H1 (cell line): ENCODE data around the gene TRIM65. TPM values are rescaled to one million over a fixed set of nuclear protein-coding genes. Genes with fewer than 3 reads are reported as not detected.

Source experiments
- CTCF ChIA-PET: fragments of 300-600 bp; sonication (Branson Sonifier 250); formaldehyde crosslinking; loops from one replicate; lab custom pipeline; 2021; ENCODE audit not compliant: partially characterized antibody; lab: Charles Lee
- POLR2A ChIA-PET: fragments of 300-600 bp; sonication (Branson Sonifier 250); formaldehyde crosslinking; loops from one replicate; lab custom pipeline; 2021; ENCODE audit warnings: inconsistent platforms; ENCODE audit not compliant: partially characterized antibody; lab: Charles Lee
- DNase-seq, 2 experiments: peaks; one replicate each; pipeline versions ENCODE4 v3.0.0 to v3.0.0-alpha.2; 2010 to 2022; ENCODE audit warnings: low spot score in 2 of 2, low read depth in 1 of 2, mixed read lengths in 1 of 2
- FAIRE-seq: peaks from 2 replicates; lab custom pipeline; 2011; peaks lifted over from hg19 to GRCh38; lab: Jason Lieb, UNC
- H2AFZ ChIP-seq: 2 replicates; pipeline ENCODE4 v1.8.1; 2012; ENCODE audit warnings: low read length, inconsistent platforms
- H2AK5ac ChIP-seq: 2 replicates; pipeline ENCODE4 v1.6.1; 2013; ENCODE audit warnings: low read depth, low read length
- H2BK120ac ChIP-seq: replicated peaks from 2 replicates; pipeline ENCODE3; 2013; ENCODE audit warnings: low read depth, low read length, inconsistent platforms
- H2BK12ac ChIP-seq: 2 replicates; pipeline ENCODE4 v1.6.1; 2013; ENCODE audit warnings: low read depth, low read length
- H2BK15ac ChIP-seq: 2 replicates; pipeline ENCODE4 v1.6.1; 2013; ENCODE audit warnings: low read length
- H2BK20ac ChIP-seq: 2 replicates; pipeline ENCODE4 v1.6.1; 2013; ENCODE audit warnings: low read length
- H2BK5ac ChIP-seq: 2 replicates; pipeline ENCODE4 v1.6.1; 2013; ENCODE audit warnings: low read depth, low read length
- H3K14ac ChIP-seq: 2 replicates; pipeline ENCODE4 v1.6.1; 2013; ENCODE audit warnings: inconsistent platforms; ENCODE audit not compliant: insufficient read length
- H3K18ac ChIP-seq: 2 replicates; pipeline ENCODE4 v1.6.1; 2013; ENCODE audit warnings: low read length; ENCODE audit errors: extremely low read depth
- H3K23ac ChIP-seq: 2 replicates; pipeline ENCODE4 v1.6.1; 2013; ENCODE audit warnings: inconsistent platforms; ENCODE audit not compliant: insufficient read length
- H3K23me2 ChIP-seq: 2 replicates; pipeline ENCODE4 v1.6.1; 2013; ENCODE audit warnings: low read depth, low read length
- H3K27ac ChIP-seq: 2 replicates; pipeline ENCODE4 v1.6.1; 2011; ENCODE audit warnings: low read depth, low read length, inconsistent platforms
- H3K27me3 ChIP-seq, 4 experiments: replicated peaks in 1 of 4; 1 replicate in 1 of 4; 2 replicates in 3 of 4; pipeline versions ENCODE4 v1.6.1 to v1.8.1; 2011 to 2013; ENCODE audit warnings: low read length in 3 of 4, mild to moderate bottlenecking in 3 of 4, inconsistent platforms in 2 of 4, mixed read lengths in 2 of 4, moderate library complexity in 1 of 4; ENCODE audit not compliant: control insufficient read depth in 3 of 4, insufficient read depth in 3 of 4; ENCODE audit errors: extremely low read depth in 1 of 4
- H3K36me3 ChIP-seq, 4 experiments: 2 replicates each; pipeline versions ENCODE4 v1.6.1 to v1.8.1; 2011 to 2013; ENCODE audit warnings: mild to moderate bottlenecking in 4 of 4, low read length in 3 of 4, moderate library complexity in 2 of 4, control low read depth in 1 of 4, inconsistent platforms in 1 of 4; ENCODE audit not compliant: insufficient read depth in 4 of 4, control insufficient read depth in 2 of 4
- H3K4ac ChIP-seq: replicated peaks from 2 replicates; pipeline ENCODE3; 2013; ENCODE audit warnings: low read length, low read depth, mixed read lengths, inconsistent platforms; ENCODE audit not compliant: insufficient read length
- H3K4me1 ChIP-seq, 4 experiments: replicated peaks in 1 of 4; 1 replicate in 1 of 4; 2 replicates in 3 of 4; pipeline versions ENCODE4 v1.6.1 to v1.8.1; 2011 to 2013; ENCODE audit warnings: low read length in 3 of 4, inconsistent platforms in 2 of 4, mixed read lengths in 1 of 4; ENCODE audit not compliant: insufficient read depth in 4 of 4, control insufficient read depth in 3 of 4
- H3K4me2 ChIP-seq, 2 experiments: 2 replicates each; pipeline versions ENCODE4 v1.6.1 to v1.8.1; 2011 to 2013; ENCODE audit warnings: low read depth in 2 of 2, low read length in 2 of 2, control low read depth in 1 of 2, inconsistent platforms in 1 of 2, mild to moderate bottlenecking in 1 of 2; ENCODE audit not compliant: insufficient read depth in 1 of 2
- H3K4me3 ChIP-seq, 4 experiments: fragments of 200-600, 300-600 bp in 1 of 4; sonication (generic), shearing (Covaris generic), sonication (Bioruptor Twin) in 1 of 4; 2 replicates each; pipeline versions ENCODE4 v1.5.1 to v1.8.1; 2011 to 2016; ENCODE audit warnings: low read length in 4 of 4, low read depth in 3 of 4, control low read depth in 2 of 4, inconsistent platforms in 2 of 4, mild to moderate bottlenecking in 2 of 4, mixed read lengths in 1 of 4, moderate library complexity in 1 of 4; ENCODE audit not compliant: insufficient read depth in 2 of 4; ENCODE audit errors: extremely low read depth in 1 of 4
- H3K56ac ChIP-seq: replicated peaks from 2 replicates; pipeline ENCODE3; 2013; ENCODE audit warnings: low read depth, mild to moderate bottlenecking, mixed read lengths, low read length, inconsistent platforms; ENCODE audit not compliant: insufficient read length
- H3K79me1 ChIP-seq: 2 replicates; pipeline ENCODE4 v1.6.1; 2013; ENCODE audit warnings: low read depth, low read length, control low read depth
- H3K79me2 ChIP-seq, 2 experiments: 2 replicates each; pipeline versions ENCODE4 v1.6.1 to v1.8.1; 2012 to 2013; ENCODE audit warnings: low read length in 2 of 2, mild to moderate bottlenecking in 2 of 2, inconsistent platforms in 1 of 2; ENCODE audit not compliant: insufficient read depth in 2 of 2, control insufficient read depth in 1 of 2
- H3K9ac ChIP-seq, 4 experiments: replicated peaks in 1 of 4; 1 replicate in 1 of 4; 2 replicates in 3 of 4; pipeline versions ENCODE4 v1.6.1 to v1.8.1; 2011 to 2013; ENCODE audit warnings: low read depth in 3 of 4, low read length in 3 of 4, control low read depth in 2 of 4, mild to moderate bottlenecking in 2 of 4, moderate library complexity in 2 of 4, inconsistent platforms in 1 of 4; ENCODE audit errors: extremely low read depth in 1 of 4
- H3K9me3 ChIP-seq, 2 experiments: 2 replicates each; pipeline versions ENCODE4 v1.6.1 to v1.8.1; 2012 to 2013; ENCODE audit warnings: mild to moderate bottlenecking in 2 of 2, moderate library complexity in 2 of 2, control low read depth in 1 of 2, inconsistent platforms in 1 of 2, low read depth in 1 of 2, low read length in 1 of 2, mixed read lengths in 1 of 2; ENCODE audit not compliant: insufficient read depth in 2 of 2
- H4K20me1 ChIP-seq, 2 experiments: replicated peaks in 1 of 2; 2 replicates each; pipeline versions ENCODE3 to v1.8.1; 2011 to 2013; ENCODE audit warnings: inconsistent platforms in 2 of 2, low read length in 2 of 2, mild to moderate bottlenecking in 1 of 2; ENCODE audit not compliant: insufficient read depth in 2 of 2, control insufficient read depth in 1 of 2
- H4K5ac ChIP-seq: 2 replicates; pipeline ENCODE4 v1.6.1; 2013; ENCODE audit warnings: low read length, low read depth, mixed read lengths, inconsistent platforms; ENCODE audit not compliant: insufficient read length
- H4K8ac ChIP-seq: 2 replicates; pipeline ENCODE4 v1.8.0; 2013; ENCODE audit warnings: mild to moderate bottlenecking, moderate library complexity, low read length, inconsistent platforms; ENCODE audit not compliant: insufficient read depth; ENCODE audit errors: extremely low read depth
- H4K91ac ChIP-seq: replicated peaks from 2 replicates; pipeline ENCODE3; 2013; ENCODE audit warnings: low read length, mixed read lengths, inconsistent platforms; ENCODE audit not compliant: insufficient read length
- BRCA1 ChIP-seq: IDR thresholded peaks from 2 replicates; pipeline ENCODE4 v1.6.1; 2012; ENCODE audit warnings: low read depth, low read length, improper control_type of control experiment
- CREB1 ChIP-seq: IDR thresholded peaks from 2 replicates; pipeline ENCODE4 v1.6.1; 2012; ENCODE audit warnings: inconsistent platforms
- EZH2 ChIP-seq: fragments of 200-600 bp; sonication (generic); IDR thresholded peaks from 2 replicates; pipeline ENCODE4 v1.7.1; 2012; ENCODE audit warnings: low read depth, mild to moderate bottlenecking, moderate library complexity, low read length, inconsistent platforms; ENCODE audit not compliant: severe bottlenecking
- SAP30 ChIP-seq: fragments of 300-600 bp; sonication (generic); IDR thresholded peaks from 2 replicates; pipeline ENCODE4 v1.7.1; 2012; ENCODE audit warnings: low read length, moderate library complexity, mild to moderate bottlenecking, inconsistent platforms; ENCODE audit not compliant: insufficient read depth, insufficient replicate concordance
- SIN3A ChIP-seq, 2 experiments: IDR thresholded peaks in 1 of 2; conservative IDR thresholded peaks in 1 of 2; 2 replicates each; pipeline ENCODE4 v1.6.1; 2011 to 2012; ENCODE audit warnings: low read length in 2 of 2, improper control_type of control experiment in 1 of 2, low read depth in 1 of 2, mild to moderate bottlenecking in 1 of 2
- TAF1 ChIP-seq: IDR thresholded peaks from 2 replicates; pipeline ENCODE4 v1.6.1; 2011; ENCODE audit warnings: mild to moderate bottlenecking, low read depth, low read length
- WGBS, 2 experiments: shearing (Covaris generic) in 1 of 2; methylation state at CpG; one replicate each; pipeline versions ENCODE4 v1.1.6 to v1.1.7; 2013 to 2015; ENCODE audit warnings: low lambda C conversion rate in 2 of 2, mixed read lengths in 2 of 2, inconsistent platforms in 1 of 2, low coverage in 1 of 2, missing lambda C conversion rate in 1 of 2; ENCODE audit not compliant: insufficient replicate concordance in 2 of 2, insufficient coverage in 1 of 2, insufficient read length in 1 of 2; ENCODE audit errors: extremely low coverage in 1 of 2, missing lambda C conversion rate in 1 of 2; 5-methylcytosine and 5-hydroxymethylcytosine counted together
- polyA plus RNA-seq, 7 experiments: library from polyadenylated mRNA; depleted of rRNA in 3 of 7; stranded (reverse) in 5 of 7; unstranded in 2 of 7; fragments of >200 nt in 5 of 7; fragments of 200-250 nt in 2 of 7; gene quantifications; 1 replicate in 5 of 7; 2 replicates in 1 of 7; 4 replicates in 1 of 7; pipeline versions ENCODE4 v1.2.1 to v1.2.3, GENCODE V29; 2011 to 2013; ENCODE audit warnings: missing spikeins in 2 of 7, mixed read lengths in 2 of 7
- total RNA-seq: library from RNA; stranded (reverse); fragmentation: NEBNext Ultra II Directional; extraction: Animal tissue kit (Norgen Biotek cat#: 25700); gene quantifications from 2 replicates; pipeline ENCODE4 v1.2.1, GENCODE V29; 2021

Gene TRIM65
- total and polyA plus RNA-seq, 2 of the 8 experiments (the other 6 are each of a cell fraction or from before 2014, with no cell fraction given), result 21.2 to 48.6 TPM

DNA sequence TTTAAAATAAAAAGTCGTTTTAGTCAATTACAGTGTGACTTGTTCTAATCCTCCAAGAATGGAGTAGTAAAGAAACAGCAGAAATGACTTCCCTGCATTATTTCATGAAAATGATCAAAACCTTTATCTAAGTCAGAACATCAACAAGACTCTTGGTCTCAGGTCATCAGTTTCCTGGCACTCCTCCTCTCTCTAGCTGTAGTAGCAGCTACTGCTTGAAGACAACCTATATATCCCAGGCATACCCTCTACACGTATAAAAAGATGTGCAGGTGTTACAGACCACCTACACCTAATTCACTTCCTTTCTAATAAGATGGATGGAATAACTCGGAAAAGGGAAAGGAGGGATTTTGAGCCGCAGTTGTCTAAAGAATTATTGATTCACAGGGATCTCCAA lies 45.7 kb upstream of the TRIM65 start:
- no peak overlapping the region for H3K14ac ChIP-seq
- H2BK120ac ChIP-seq, result no peak overlapping the region
- no peaks in the 10 kb centered on the region for H3K79me1 ChIP-seq
- no peak overlapping the region for H3K4ac ChIP-seq
- no peaks in the 10 kb centered on the region for H3K27me3 ChIP-seq
- no peak overlapping the region for H3K9ac ChIP-seq
- no peaks in the 10 kb centered on the region for H3K9me3 ChIP-seq
- TF ChIP-seq BRCA1 (no peak), CREB1 (no peak), EZH2 (no peak), SAP30 (no peak), TAF1 (no peak), SIN3A (conservative IDR thresholded peaks at IDR 0.05 in 1 of 2, IDR thresholded peaks at IDR 0.05 in 1 of 2; ENCODE audit: low read depth in 1 of 2, low read length in 2 of 2) (no peak)
- POLR2A ChIA-PET, result interaction anchor here (2.7 kb wide), 1 partner anchor 56 kb away, joined by 8 read pairs; no protein-coding TSS in a partner anchor
- H3K18ac ChIP-seq, result no peak overlapping the region
- no peaks in the 10 kb centered on the region for H3K79me2 ChIP-seq
- no peak overlapping the region for H3K4me3 ChIP-seq
- no peak overlapping the region for H2AK5ac ChIP-seq
- 87% methylated on average over 4 of the region's 4 CpGs; no CpG with 5 or more reads in 1 of the 2 experiments for WGBS, 2 experiments
- H3K4me2 ChIP-seq, result no peak overlapping the region
- no peak overlapping the region for H2BK20ac ChIP-seq
- H4K5ac ChIP-seq, result no peak overlapping the region
- H3K23ac ChIP-seq, result no peak overlapping the region
- peaks cover 4% of the 10 kb centered on the region; the same call in 1 of the 2 replicates for H3K23me2 ChIP-seq
- no peak for DNase-seq
- no peak overlapping the region for H3K27ac ChIP-seq
- H3K36me3 ChIP-seq, result peaks cover 0 to 19% (median 3%) of the 10 kb centered on the region in 4 experiments; a peak in 4 of 8 replicates
- H2AFZ ChIP-seq, result no peak overlapping the region
- no peak for FAIRE-seq
- no peak overlapping the region for H4K91ac ChIP-seq
- no peak overlapping the region for H2BK5ac ChIP-seq
- no peak overlapping the region for H2BK12ac ChIP-seq
- no peak overlapping the region for H3K56ac ChIP-seq
- CTCF ChIA-PET, result interaction anchor here (0.9 to 1.8 kb wide), 2 partner anchors 10 to 13 kb away, joined by 4 to 6 read pairs; no protein-coding TSS in a partner anchor
- no peak overlapping the region for H4K8ac ChIP-seq
- H4K20me1 ChIP-seq, result no peaks in the 10 kb centered on the region
- no peak overlapping the region for H2BK15ac ChIP-seq
- peaks cover 0 to 3% (median 2%) of the 10 kb centered on the region in 4 experiments; a peak in 3 of 7 replicates for H3K4me1 ChIP-seq
